A204.1 (cell line): ENCODE results near the gene NT5C3A.
"Not testable (repeated sequence)": the region's sequence is repeated elsewhere in the genome, so short reads cannot be mapped to it uniquely, and the experiment has no call there.

ENCODE experiments used
- FAIRE-seq: peaks from 2 replicates; lab custom pipeline; 2012; peaks lifted over from hg19 to GRCh38; lab: Jason Lieb, UNC

NT5C3A gene

DNA sequence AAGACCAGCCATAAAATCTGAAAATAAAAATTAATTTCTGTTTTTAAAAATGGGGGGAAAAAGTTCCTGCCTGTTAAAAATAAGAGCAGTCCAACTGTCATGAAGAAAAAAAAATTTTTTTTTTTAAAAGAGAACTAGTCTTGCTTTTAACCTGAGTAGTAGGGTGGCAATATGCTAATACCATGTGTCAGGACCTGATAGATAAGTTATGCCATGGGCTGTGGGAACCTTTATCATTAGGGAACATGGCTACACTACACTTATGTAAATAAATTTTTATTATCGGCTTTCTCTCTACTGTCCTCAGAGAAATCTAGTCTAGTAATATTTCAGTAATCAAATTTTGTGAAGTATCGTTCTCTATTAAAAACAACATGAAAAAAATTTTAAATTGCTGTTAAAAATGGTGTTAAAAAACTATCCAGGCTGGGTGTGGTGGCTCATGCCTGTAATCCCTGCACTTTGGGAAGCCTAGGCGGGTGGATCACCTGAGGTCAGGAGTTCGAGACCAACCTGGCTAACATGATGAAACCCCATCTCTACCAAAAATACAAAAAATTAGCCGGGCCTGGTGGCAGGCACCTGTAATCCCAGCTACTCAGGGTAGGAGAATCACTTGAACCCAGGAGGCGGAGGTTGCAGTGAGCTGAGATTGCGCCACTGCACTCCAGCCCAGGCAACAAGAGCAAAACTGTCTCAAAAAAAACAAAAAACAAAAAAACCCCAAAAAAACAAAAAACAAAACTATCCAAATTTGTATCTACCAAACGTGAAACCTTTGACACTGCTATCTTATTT is 20.7 kb downstream of the NT5C3A start:
- no peak for FAIRE-seq

DNA sequence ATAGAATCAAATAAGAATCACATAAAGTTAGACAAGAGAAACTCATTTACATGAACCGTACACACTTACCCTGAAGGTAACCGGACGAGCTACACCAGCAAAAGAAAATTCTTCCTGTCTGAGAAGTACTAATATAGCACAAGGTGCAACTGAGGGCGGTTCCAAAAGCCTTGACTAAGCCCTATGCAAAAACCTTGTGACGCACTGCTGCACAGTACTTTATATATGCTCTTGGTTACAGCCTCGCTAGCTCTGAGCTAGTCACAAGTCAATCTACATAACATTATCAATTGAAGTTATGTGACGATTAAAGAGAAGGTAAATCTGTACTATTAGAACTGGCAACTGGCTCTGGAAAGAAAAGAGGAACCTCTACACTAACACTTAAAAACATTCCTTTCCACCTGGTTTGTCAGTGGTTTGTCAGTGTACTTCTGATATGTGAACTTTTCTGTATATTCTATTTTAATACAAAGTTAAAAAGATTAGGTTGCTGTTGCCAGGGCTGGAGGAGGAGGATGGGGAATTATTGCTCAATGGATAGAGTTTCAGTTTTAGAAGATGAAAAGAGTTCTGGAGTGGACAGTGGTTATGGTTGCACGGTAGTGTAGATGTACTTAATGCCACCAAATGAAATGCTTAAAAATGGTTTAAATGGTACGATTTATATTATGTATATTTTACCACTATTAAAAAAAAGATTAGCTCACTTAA is 21.6 kb downstream of the NT5C3A start:
- no peak for FAIRE-seq

DNA sequence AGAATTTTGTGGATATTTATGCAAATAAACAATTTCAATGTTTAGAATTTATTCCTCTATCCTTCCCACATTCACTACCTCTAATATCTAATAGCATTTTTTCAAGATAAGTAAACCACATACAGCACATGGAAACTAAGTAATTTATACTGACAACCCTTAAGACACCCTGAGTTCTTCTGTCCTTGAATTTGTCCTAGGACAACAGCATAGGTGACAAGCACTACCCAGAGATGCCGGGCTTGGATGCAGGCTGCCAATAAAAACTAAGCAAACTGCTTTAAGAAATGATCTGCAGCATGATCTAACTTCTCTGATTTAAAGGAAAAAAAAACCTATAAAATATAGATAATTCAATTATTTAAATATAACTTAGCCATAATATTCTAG is 22.7 kb downstream of the NT5C3A start:
- no peak for FAIRE-seq

DNA sequence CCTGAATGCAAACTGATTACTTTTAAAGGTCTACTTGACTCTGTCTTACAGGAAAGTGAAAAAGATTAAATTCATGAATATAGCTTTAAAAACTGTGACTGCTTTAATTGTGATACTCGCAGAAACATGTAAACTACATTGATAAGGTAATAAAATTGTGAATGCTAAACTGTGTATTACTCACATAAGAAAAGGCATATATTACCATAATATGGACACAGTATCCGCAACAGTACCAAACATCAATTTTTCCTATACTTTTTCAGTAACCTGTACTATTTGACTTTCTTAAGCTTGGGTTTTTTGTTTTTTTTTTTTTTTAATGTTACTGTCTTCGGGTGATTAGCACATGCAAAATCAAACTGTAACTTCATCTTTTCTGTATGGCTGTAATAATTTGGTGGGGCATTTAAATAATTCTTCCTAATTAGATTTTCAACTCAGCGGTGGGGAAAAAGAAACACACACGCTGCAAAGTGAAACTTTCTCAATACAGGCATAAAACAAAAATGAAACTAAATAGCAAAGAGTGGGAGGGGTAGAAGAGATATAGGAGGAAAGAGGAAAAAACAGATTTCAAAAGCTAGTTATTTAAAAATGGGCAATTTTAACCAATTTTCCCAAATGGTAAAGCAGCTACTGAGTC is 23.2 kb downstream of the NT5C3A start:
- peak; percentile 95 for FAIRE-seq

- FAIRE-seq = no peak
Observed at GRCh38 chr7:33038639-33039038, 23.9 kb downstream of the NT5C3A start.

DNA sequence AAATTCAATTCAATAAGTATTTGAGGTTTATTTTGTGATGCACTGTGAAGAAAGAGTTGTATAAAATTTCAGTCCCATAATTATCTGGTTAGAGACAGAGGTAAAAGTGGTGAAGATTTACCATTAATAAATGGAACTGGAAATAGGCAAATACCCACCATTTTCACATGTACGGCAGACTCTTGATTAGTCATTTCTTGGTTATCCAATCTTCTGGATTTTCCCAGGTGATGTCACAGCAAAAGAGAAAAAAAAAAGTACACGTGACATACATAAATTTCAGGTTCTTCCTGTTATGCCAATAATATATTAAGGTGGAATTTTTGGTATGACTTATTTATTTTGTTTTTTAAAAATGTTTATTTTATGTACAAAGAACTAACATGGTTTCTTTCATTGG is 26.8 kb downstream of the NT5C3A start:
- FAIRE-seq = no peak

- FAIRE-seq = no peak
Observed at GRCh38 chr7:33024189-33024757, 38.3 kb downstream of the NT5C3A start.

- FAIRE-seq = no peak
Observed at GRCh38 chr7:33012364-33012763, 50.2 kb downstream of the NT5C3A start.

GRCh38 chr7:33009734-33010133 is 52.8 kb downstream of the NT5C3A start:
- no peak for FAIRE-seq

- not testable (repeated sequence) for FAIRE-seq
Observed at GRCh38 chr7:33005690-33006089, 56.9 kb downstream of the NT5C3A start.

- not testable (repeated sequence) for FAIRE-seq
Observed at GRCh38 chr7:33005193-33005592, 57.4 kb downstream of the NT5C3A start.

GRCh38 chr7:33004104-33004616 is 58.4 kb downstream of the NT5C3A start:
- FAIRE-seq = not testable (repeated sequence)

- not testable (repeated sequence) for FAIRE-seq
Observed at GRCh38 chr7:33003111-33003510, 59.5 kb downstream of the NT5C3A start.

- FAIRE-seq = not testable (repeated sequence)
Observed at GRCh38 chr7:32999380-32999779, 63.2 kb downstream of the NT5C3A start.

DNA sequence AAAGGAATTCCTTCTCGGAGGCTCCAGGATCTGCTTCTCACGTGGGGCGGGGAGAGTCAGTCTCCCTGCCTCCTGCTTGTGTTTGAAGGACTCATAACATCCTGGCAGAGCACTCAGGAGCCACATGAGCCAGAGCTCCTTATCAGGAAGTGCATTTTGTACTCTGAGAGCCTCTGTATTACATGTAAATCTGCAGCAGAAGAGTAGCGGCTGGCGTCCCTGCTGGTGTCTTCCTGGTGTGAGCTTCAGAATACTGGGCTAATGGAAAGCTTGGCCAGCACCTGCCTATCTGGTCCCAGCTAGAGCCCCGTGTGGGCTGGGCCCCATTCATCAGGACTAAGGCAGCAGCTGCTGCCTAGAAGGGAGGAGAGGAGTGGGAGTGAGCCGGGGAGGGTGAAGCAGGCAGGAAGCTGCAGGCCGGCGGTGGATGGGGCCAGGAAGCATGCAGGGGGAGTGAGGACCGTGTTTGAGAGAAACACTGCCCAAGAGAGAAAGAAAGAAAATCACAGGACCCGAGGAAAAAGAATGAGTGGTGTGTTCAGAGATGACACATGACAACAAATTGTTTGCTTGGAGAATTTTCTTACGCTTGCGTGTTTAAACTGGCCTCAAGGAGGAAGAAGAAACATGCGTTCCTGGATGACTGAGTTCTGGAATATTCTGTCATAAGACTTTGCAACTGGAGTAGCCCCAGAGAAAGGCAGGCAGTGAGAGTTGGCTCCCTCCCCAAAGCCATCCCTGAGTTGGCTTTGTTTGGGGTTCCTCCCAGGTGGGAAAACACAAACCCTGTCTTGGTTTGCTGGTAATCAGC is 64.0 kb downstream of the NT5C3A start:
- not testable (repeated sequence) for FAIRE-seq

GRCh38 chr7:32997956-32998355 is 64.6 kb downstream of the NT5C3A start:
- not testable (repeated sequence) for FAIRE-seq

DNA sequence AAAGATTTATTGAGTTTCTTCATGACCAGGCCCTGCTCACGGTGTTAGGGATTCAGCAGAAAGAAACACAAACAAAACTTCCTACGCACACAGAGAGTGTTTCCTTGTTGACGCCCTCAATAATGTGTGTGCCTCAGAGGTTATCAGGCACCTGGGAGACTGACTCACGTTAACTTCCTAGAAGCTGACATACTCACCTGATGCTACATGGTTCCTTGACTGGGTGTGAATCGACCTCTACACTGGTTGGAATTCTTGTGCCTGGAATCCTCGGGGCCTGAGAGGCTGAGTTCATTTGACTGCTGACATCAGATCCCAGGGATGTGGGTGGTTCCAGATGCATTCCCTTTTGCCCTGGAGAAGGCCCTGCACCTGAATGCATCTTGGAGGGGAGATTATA is 69.8 kb downstream of the NT5C3A start:
- not testable (repeated sequence) for FAIRE-seq

DNA sequence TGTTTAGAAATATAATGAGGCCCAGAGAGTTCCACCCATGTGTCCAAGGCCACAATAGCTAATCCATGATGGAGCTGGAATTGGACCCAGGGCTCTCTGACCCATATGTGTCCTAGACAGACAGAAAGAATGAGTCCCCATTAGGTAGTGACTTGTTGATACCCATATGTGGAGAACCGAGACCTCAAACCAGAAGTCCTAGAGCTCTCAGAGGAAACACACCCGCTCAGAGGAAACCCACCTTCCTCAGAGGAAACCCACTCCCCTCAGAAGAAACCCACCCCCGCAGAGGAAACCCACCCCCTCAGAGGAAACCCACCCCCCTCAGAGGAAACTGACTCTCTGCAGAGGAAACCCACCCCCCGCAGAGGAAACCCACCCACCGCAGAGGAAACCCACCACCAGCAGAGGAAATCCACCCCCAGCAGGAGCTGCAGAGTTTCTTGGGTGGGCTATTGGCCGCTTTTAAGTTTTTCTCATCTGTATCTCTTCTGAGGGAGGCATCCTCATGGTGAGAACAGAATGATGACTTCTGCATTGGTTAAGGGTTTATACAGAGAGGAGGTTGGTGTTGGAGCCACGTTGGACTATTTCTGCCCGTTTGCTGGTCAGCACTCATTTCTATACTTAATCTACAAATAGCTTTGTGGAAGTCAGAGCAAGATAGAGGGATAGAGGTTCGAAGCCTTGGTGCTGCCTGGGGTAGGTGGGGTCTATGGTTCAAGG is 70.4 kb downstream of the NT5C3A start:
- FAIRE-seq = not testable (repeated sequence)

GRCh38 chr7:32991068-32991585 is 71.4 kb downstream of the NT5C3A start:
- not testable (repeated sequence) for FAIRE-seq

- FAIRE-seq = not testable (repeated sequence)
Observed at GRCh38 chr7:32988148-32988547, 74.4 kb downstream of the NT5C3A start.

DNA sequence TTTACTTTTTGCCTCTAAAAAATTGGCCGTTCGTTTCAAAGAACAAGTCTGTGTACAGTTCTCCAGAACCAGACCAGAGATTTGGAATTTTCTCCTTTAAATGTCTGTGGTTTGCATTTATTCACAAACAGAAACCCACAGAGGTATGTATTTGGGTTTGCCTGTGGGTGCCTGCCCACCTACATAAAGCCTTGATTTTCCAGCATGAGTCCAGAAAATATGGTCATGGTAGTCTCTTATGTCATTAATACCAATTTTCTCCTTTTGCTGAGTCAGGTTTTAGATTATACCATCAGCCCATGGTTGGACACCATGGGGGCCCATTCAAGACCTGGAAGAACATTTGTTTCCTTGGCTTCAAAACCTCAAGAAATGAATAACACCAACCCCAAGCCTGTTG is 82.7 kb downstream of the NT5C3A start:
- FAIRE-seq = not testable (repeated sequence)
